ENCODE results near the gene MAPK8.
A peak's percentile ranks its signal among the peaks of the same experiment; 100 is the strongest.

GRCh38 chr10:48306870-48307710 lies 613 bp downstream of the MAPK8 start:
- TF ChIP-seq CTCF (IDR thresholded peaks at IDR 0.05; ENCODE audit: insufficient read depth, low read length), result no peak
- peak; percentile 9; the same call in 1 of the 2 replicates for TF ChIP-seq POLR2AphosphoS5 (IDR thresholded peaks at IDR 0.05; ENCODE audit: low read depth)
